Hepatocyte (in vitro differentiated cells): ENCODE data around the gene HAO2.
"Not testable (repeated sequence)": the region's sequence is repeated elsewhere in the genome, so short reads cannot be mapped to it uniquely, and the experiment has no call there.

Experiments
- EZH2 ChIP-seq: fragments of 200-600 bp; sonication (generic); IDR thresholded peaks from 2 replicates; pipeline ENCODE4 v1.6.1; 2016; ENCODE audit warnings: antibody characterized with exemption, mild to moderate bottlenecking, borderline replicate concordance
- EZH2phosphoT487 ChIP-seq: fragments of 200-600 bp; sonication (generic); IDR thresholded peaks from one replicate; pipeline ENCODE4 v1.6.1; 2018; ENCODE audit warnings: antibody characterized with exemption, mild to moderate bottlenecking, low read depth, moderate library complexity; ENCODE audit not compliant: unreplicated experiment, severe bottlenecking
- TF ChIP-seq, protein P1 (sequence below): fragments of 200-600 bp; sonication (generic); IDR thresholded peaks from 2 replicates; pipeline ENCODE4 v1.5.1; 2016; ENCODE audit warnings: antibody characterized with exemption, mild to moderate bottlenecking; ENCODE audit not compliant: poor library complexity

DNA sequence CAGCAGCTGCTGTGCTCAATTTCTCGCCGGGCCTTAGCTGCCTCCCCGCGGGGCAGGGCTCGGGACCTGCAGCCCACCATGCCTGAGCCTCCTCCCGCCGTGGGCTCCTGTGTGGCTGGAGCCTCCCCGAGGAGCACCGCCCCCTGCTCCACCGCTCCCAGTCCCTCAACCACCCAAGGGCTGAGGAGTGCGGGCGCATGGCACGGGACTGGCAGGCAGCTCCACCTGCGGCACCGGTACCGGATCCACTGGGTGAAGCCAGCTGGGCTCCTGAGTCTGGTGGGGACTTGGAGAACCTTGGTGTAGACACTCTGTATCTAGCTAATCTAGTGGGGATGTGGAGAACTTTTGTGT, 34.7 kb upstream of the HAO2 start:
- not testable (repeated sequence) for TF ChIP-seq EZH2, EZH2phosphoT487
- TF ChIP-seq, protein P1, sequence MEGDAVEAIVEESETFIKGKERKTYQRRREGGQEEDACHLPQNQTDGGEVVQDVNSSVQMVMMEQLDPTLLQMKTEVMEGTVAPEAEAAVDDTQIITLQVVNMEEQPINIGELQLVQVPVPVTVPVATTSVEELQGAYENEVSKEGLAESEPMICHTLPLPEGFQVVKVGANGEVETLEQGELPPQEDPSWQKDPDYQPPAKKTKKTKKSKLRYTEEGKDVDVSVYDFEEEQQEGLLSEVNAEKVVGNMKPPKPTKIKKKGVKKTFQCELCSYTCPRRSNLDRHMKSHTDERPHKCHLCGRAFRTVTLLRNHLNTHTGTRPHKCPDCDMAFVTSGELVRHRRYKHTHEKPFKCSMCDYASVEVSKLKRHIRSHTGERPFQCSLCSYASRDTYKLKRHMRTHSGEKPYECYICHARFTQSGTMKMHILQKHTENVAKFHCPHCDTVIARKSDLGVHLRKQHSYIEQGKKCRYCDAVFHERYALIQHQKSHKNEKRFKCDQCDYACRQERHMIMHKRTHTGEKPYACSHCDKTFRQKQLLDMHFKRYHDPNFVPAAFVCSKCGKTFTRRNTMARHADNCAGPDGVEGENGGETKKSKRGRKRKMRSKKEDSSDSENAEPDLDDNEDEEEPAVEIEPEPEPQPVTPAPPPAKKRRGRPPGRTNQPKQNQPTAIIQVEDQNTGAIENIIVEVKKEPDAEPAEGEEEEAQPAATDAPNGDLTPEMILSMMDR = not testable (repeated sequence)
